ENCODE results near the gene TBATA. TPM values are rescaled to one million over a fixed set of nuclear protein-coding genes. Genes with fewer than 3 reads are reported as not detected.

Gene TBATA
- total and polyA plus RNA-seq, 2 of the 8 experiments (the other 6 are each of a cell fraction or from before 2014, with no cell fraction given) = not detected

GRCh38 chr10:70830164-70830563 lies 45.0 kb upstream of the TBATA start:
- ChIA-PET POLR2A (ENCODE audit: partially characterized antibody) (no interaction called here), CTCF (ENCODE audit: partially characterized antibody) (interaction anchor here (1.4 kb wide), 1 partner anchor 8 kb away, joined by 3 read pairs; no protein-coding TSS in a partner anchor)
- Histone ChIP-seq H3K27ac (ENCODE audit: low read depth, low read length) (no peak overlapping the region), H3K36me3 (ENCODE audit: control insufficient read depth in 2 of 4, insufficient read depth in 4 of 4, low read length in 3 of 4) (peaks cover 0 to 13% (median 1%) of the 10 kb centered on the region in 4 experiments; a peak in 2 of 8 replicates), H3K79me1 (ENCODE audit: low read depth, low read length) (peaks cover 11% of the 10 kb centered on the region; the same call in 1 of the 2 replicates), H2BK15ac (ENCODE audit: low read length) (no peak overlapping the region), H3K4me3 (ENCODE audit: extremely low read depth in 1 of 4, insufficient read depth in 2 of 4, low read depth in 3 of 4, low read length in 4 of 4) (no peak overlapping the region), H3K27me3 (replicated peaks in 1 of 4; ENCODE audit: control insufficient read depth in 3 of 4, extremely low read depth in 1 of 4, insufficient read depth in 3 of 4, low read length in 3 of 4) (no peaks in the 10 kb centered on the region), H4K5ac (ENCODE audit: insufficient read length, low read depth, low read length) (no peak overlapping the region), H2BK20ac (ENCODE audit: low read length) (no peak overlapping the region), H3K14ac (ENCODE audit: insufficient read length) (no peak overlapping the region), H4K91ac (replicated peaks; ENCODE audit: insufficient read length, low read length) (no peak overlapping the region), H3K4me2 (ENCODE audit: insufficient read depth in 1 of 2, low read depth in 2 of 2, low read length in 2 of 2) (no peak overlapping the region), H3K9ac (replicated peaks in 1 of 4; ENCODE audit: extremely low read depth in 1 of 4, low read depth in 3 of 4, low read length in 3 of 4) (no peak overlapping the region), H3K23me2 (ENCODE audit: low read depth, low read length) (no peaks in the 10 kb centered on the region), H3K4me1 (replicated peaks in 1 of 4; ENCODE audit: control insufficient read depth in 3 of 4, insufficient read depth in 4 of 4, low read length in 3 of 4) (no peaks in the 10 kb centered on the region), H2AFZ (ENCODE audit: low read length) (no peak overlapping the region), H2AK5ac (ENCODE audit: low read depth, low read length) (no peak overlapping the region), H3K18ac (ENCODE audit: extremely low read depth, low read length) (no peak overlapping the region), H3K56ac (replicated peaks; ENCODE audit: insufficient read length, low read depth, low read length) (no peak overlapping the region), H2BK120ac (replicated peaks; ENCODE audit: low read depth, low read length) (no peak overlapping the region), H2BK5ac (ENCODE audit: low read depth, low read length) (no peak overlapping the region), H3K79me2 (ENCODE audit: control insufficient read depth in 1 of 2, insufficient read depth in 2 of 2, low read length in 2 of 2) (peaks cover 0 to 71% of the 10 kb centered on the region in 2 experiments; a peak in 3 of 4 replicates), H4K20me1 (replicated peaks in 1 of 2; ENCODE audit: control insufficient read depth in 1 of 2, insufficient read depth in 2 of 2, low read length in 2 of 2) (peaks cover 2 to 14% of the 10 kb centered on the region in 2 experiments), H3K9me3 (ENCODE audit: insufficient read depth in 2 of 2, low read depth in 1 of 2, low read length in 1 of 2) (no peaks in the 10 kb centered on the region), H2BK12ac (ENCODE audit: low read depth, low read length) (no peak overlapping the region), H3K23ac (ENCODE audit: insufficient read length) (no peak overlapping the region), H4K8ac (ENCODE audit: extremely low read depth, insufficient read depth, low read length) (no peak overlapping the region), H3K4ac (replicated peaks; ENCODE audit: insufficient read length, low read depth, low read length) (no peak overlapping the region)
- no peak for DNase-seq (ENCODE audit: low read depth in 1 of 2, low spot score in 2 of 2)
- FAIRE-seq = no peak
- WGBS, 2 experiments (ENCODE audit: extremely low coverage in 1 of 2, insufficient coverage in 1 of 2, insufficient read length in 1 of 2, insufficient replicate concordance in 2 of 2, low coverage in 1 of 2, low lambda C conversion rate in 2 of 2, missing lambda C conversion rate in 1 of 2) = 74% methylated on average over 3 of the region's 3 CpGs; no CpG with 5 or more reads in 1 of the 2 experiments
- no peak for TF ChIP-seq KDM5A (IDR thresholded peaks at IDR 0.05; ENCODE audit: low read length)
- TF ChIP-seq POU5F1 (IDR thresholded peaks at IDR 0.05; ENCODE audit: low read depth, low read length) = no peak
- TF ChIP-seq CEBPB (IDR thresholded peaks at IDR 0.05; ENCODE audit: low read depth, low read length) = no peak
- TF ChIP-seq ATF2 (IDR thresholded peaks at IDR 0.05; ENCODE audit: low read length) = no peak
- no peak for TF ChIP-seq SP1 (IDR thresholded peaks at IDR 0.05; ENCODE audit: low read depth, low read length)
- TF ChIP-seq CTBP2 (IDR thresholded peaks at IDR 0.05; ENCODE audit: borderline replicate concordance, insufficient read depth, insufficient read length, low read length) = no peak
- TF ChIP-seq EZH2 (IDR thresholded peaks at IDR 0.05; ENCODE audit: low read depth, low read length, severe bottlenecking) = no peak
- no peak for TF ChIP-seq POLR2A (IDR thresholded peaks at IDR 0.05; ENCODE audit: control extremely low read depth in 1 of 2, low read depth in 2 of 2, low read length in 2 of 2)
- TF ChIP-seq NRF1 (IDR thresholded peaks at IDR 0.05; ENCODE audit: low read depth, low read length) = no peak
- no peak for TF ChIP-seq ATF3 (IDR thresholded peaks at IDR 0.05; ENCODE audit: insufficient read depth, low read depth, low read length)
- no peak for TF ChIP-seq SP4 (IDR thresholded peaks at IDR 0.05; ENCODE audit: low read length)
- TF ChIP-seq ZNF274 (IDR thresholded peaks at IDR 0.05; ENCODE audit: borderline replicate concordance, extremely low read depth, low read length) = no peak
- no peak for TF ChIP-seq GABPA (IDR thresholded peaks at IDR 0.05; ENCODE audit: borderline replicate concordance, insufficient read depth, low read length)

Data from H1 (cell line).